22Rv1 (cell line): ENCODE measurements around the gene ARHGAP6.

Experiments used
- CTCF ChIP-seq: fragments of 450-650 bp; IDR thresholded peaks from 2 replicates; pipeline ENCODE4 v1.5.1; 2017; ENCODE audit warnings: mild to moderate bottlenecking
- ZFX ChIP-seq: fragments of 450-650 bp; IDR thresholded peaks from 2 replicates; pipeline ENCODE4 v1.6.1; 2017; ENCODE audit warnings: antibody characterized with exemption, borderline replicate concordance

DNA sequence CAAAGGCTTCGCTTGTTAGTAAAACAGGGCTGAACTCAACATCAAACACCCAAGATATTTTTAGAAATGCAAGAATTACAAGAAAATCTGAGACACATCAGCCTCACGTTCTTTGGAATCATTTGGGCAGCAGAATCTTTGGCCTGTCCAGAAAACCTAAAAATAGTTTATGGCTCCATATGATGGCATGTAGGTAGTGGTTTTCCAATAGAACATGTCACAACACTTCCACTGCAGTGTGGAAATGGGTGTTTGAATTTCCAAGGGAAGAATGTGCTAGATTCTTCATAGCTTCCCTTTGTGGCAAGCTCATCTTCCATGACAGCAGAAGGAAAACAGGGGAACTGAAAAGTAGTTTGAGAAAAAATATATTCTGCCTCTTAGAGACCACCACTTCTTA is 118.8 kb downstream of the ARHGAP6 start:
- no peak for TF ChIP-seq CTCF
- TF ChIP-seq ZFX: no peak
